ENCODE measurements around the gene MCMBP.
A peak's percentile ranks its signal among the peaks of the same experiment; 100 is the strongest.
"Not testable (repeated sequence)": the region's sequence is repeated elsewhere in the genome, so short reads cannot be mapped to it uniquely, and the experiment has no call there.

The MCMBP gene

DNA sequence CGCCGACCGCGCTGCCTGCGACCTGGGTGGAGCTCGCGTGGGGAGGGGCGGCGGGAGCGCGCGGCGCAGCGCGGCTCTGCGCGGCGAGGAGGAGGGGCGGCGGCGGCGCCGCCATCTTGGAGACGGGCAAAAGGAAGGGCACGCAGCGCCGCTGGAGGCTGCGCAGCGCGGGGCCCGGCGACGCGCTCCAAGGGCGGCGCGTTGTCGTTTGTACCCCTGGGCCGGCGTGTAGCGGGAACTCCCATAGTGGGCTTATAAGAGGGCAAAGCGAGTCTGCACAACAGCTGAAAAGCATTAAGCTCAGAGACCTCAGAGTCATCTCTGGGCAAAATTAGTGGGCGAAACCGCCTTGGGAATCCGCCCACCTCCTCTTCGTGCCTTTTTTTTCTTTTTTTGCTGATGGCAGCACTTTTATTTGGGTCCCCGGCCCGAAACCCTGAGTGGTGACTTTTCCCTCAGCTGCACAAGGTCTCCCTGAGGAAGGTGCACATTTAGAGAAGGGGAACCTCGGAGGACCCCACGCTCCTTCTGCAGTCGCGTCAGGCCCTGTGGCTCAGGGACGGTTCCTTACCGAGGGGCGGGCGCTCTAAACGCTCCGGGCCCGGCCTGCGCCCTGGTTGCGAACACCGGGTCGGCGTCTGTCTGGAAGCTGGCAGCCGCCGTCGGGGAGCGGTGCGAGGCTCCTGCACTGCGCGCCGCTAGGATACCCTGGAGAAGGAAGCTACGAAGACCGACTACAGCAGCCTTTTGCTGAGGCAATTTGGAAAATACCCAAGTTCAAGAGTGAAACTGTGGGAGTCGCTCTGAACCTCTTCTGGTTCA, 428 bp upstream of the MCMBP start:
- peak; percentile 72 for DNase-seq

GRCh38 chr10:119871881-119872609, 598 bp downstream of the MCMBP start:
- peak; percentile 40 for DNase-seq

GRCh38 chr10:119869398-119869797, 3.2 kb downstream of the MCMBP start:
- DNase-seq = not testable (repeated sequence)

DNA sequence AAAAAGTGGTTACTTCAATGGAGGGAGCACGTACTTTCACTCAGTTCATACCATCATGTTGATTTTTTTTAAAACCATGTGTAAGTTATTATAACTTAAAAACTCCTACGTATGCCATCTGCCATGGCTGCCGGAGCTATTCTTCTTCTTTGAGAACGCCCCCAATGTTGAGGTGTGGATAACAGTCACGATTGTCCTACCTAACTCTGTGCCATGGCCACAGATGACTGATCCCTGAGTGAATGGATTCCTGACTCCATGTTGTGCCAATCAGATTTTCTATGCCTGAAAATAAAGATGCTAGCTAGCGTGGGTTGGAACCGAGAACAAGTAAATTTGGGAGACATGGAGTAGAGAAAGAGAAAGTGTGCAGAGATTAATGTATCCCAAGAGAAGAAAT, 5.3 kb downstream of the MCMBP start:
- DNase-seq = no peak

- DNase-seq = no peak
These were observed 6.9 kb downstream of the MCMBP start for GRCh38 chr10:119865699-119866240.

DNA sequence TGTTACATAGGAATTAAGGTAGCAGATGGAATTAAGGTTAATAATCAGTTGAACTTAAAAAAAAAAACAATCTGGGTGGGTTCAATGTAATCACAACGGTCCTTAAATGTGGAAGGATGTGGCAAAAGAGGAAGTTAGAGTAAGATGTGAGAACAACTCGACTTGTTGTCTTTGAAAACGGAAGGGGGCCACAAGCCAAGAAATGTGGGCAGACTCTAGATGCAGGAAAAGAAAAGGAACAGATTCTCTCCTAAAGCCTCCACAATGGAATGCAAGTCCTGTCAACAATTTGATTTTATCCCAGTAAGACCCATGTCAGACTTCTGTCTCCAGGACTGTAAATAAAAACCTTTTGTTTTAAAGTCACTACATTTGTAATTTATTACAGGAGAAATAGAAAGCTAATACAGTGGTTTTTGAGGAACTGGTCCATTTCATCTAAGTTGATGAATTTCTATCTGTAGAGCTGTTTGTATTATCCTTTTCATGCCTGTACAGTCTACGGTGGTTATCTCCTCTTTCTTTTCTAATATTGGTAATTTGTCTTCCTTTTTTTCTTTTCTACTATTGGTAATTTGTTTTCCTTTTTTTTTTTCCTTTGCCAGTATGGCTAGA, 8.6 kb downstream of the MCMBP start:
- no peak for DNase-seq

DNA sequence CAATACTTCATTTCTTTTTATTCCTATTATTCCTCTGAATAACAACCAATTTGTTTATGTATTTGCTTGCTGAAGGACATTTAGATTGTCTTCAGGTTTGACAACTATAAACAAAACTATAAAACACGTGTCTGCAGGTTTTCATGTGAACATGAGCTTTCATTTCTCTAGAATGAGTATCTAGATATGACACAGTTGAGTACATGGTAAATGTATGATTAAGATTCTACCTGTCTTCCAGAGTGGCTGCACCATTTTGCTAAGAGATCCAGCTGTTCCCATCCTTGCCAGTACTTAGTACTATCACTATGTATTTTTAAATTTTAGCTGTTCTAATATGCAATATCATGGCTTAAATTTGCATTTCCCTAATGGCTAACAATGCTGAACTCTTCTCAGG, 10.1 kb downstream of the MCMBP start:
- no peak for DNase-seq

GRCh38 chr10:119860866-119861607, 11.6 kb downstream of the MCMBP start:
- DNase-seq = no peak

DNA sequence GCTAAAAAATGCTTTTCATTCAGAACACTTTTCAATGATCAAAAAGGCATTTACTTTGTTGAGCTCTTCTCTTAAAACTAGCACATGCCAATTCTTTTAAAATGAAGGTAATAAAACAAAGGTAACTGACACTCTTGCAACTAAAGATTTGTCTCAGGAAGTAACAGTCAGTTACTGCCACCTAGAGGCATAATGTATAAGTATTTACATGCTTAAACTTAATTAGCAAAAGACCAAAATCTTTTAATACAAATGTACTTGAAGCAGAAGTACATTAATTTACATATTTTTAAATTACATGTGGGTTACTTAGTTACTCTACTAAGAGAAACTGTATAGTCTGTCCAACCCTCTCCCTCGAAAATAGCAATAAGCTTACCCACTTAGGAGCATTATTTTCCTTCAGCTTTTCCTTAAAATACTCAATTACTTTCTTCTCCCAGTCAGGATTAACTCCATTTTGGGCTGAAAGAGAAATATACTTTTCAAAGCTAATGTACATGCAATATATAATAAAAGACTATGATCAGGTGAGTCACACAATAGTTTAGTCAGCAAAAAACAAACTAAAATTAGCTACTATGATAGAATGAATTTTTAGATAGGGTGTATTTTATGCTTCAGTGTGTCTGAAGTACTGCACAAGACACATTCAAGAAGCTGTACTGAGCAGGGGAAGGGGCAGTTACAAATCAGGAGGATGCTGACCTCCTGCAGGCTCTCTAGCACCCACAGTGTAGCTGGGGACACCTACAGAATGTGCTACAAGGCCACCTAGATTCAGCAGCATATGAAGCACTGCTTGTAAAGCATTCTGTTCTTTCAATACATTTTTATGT, 13.0 kb downstream of the MCMBP start:
- DNase-seq = peak; percentile 41

GRCh38 chr10:119858063-119858462, 14.6 kb downstream of the MCMBP start:
- DNase-seq = no peak

- DNase-seq = no peak
These were observed 19.1 kb downstream of the MCMBP start for GRCh38 chr10:119853574-119853973.

DNA sequence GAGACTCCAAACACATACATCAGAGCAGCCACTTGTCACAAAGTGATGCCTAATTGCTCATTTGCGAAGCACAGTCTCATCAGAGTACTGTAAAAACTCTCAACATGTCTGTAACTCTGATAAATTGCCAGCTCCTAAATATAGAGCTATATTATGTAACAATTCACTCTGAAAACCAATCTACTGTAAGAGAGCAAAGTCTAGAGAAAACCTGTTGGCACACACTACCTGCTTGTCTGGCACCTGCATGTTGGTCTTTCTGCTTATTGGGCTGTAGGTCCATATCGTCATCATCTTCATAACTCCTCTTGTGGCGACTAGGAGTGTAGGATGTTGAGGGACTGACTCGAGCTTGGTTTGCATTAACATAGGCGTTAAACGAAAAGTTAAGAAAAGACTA, 19.8 kb downstream of the MCMBP start:
- DNase-seq = no peak

DNA sequence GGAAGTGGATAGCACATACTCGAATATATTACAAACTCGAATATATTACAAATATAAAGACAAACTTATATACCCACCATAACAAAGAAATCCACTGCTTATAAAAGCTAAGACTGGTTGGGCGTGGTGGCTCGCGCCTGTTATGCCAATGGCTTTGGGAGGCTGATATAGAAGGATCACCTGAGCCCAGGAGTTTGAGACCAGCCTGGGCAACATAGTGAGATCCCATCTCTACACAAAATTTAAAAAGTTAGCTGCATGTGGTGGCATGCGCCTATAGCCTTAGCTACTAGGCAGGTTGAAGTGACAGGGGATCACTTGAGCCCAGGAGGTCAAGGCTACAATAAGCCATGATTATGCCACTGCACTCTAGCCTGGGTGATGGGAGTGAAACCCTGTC, 20.4 kb downstream of the MCMBP start:
- no peak for DNase-seq

DNA sequence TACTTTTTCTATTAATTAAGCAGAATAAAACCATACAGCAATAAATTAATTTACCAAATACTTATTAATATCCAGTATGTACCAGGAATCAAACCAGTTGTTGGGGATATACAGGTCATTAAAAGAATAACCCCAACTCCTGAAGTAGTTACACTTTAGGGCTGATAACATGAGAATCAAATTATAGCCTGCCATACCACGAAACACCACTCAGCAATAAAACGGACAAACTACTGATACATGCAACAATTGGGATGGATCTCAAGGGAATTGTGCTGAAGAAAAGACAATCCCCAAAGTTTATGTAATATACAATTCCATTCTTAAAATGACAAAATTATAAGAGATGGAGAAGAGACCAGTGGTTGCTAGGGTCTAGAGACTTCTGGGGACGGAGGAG, 22.7 kb downstream of the MCMBP start:
- DNase-seq = no peak

DNA sequence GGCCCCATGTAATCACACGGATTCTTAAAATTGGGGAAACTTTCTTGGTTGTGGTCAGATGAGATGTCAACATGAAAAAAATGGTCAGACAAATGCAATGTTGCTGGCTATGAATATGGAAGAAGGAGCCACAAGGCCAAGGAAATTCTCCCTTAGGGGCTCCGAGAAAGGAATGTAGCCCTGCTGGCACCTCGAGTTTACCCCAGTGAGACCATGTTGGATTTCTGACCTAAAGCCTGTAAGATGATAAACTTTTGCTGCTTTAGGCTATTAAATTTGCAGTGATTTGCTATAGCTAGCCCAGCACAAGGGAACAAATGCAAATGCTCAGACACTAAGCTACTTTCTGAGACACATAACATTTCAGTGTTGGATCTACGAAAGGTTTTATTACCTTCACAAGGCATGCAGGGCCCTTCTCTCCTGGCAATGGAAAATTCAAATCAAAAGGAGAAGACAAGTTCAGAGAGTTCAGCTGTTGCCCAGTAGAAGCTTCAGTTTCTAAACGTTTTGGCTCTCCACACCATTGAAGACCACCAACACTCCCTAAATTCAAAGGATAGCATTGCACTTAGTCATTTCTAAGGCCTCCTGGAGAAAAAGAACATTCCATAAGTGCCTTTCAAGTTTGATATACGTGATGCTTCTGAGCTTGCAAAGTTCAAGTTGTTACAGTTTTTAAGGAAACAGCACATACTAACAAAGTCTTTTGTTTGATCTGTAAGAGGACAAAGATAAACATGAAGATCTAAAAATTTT, 23.4 kb downstream of the MCMBP start:
- no peak for DNase-seq

DNA sequence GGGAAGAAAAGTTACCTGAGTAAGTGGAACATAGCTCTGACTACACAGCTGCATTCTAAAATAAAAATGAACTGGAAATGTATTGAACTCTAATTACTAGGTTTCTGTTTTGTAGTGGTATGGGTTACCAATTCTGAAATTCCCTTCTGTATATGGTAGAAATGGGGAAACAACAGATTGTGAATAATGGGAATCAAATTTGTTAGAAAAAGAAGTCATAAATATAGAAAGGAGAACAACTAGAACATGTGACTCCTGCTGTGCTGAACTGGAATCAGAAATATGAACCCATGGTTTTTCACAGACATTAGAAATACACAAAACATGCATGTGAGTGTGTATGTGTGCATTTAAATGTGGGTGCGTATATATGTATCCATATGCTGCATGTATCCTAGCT, 27.0 kb downstream of the MCMBP start:
- DNase-seq = no peak

GRCh38 chr10:119834188-119834587, 38.5 kb downstream of the MCMBP start:
- no peak for DNase-seq

- DNase-seq = no peak
These were observed 39.7 kb downstream of the MCMBP start for GRCh38 chr10:119832951-119833350.

GRCh38 chr10:119831656-119832055, 41.0 kb downstream of the MCMBP start:
- DNase-seq = no peak

DNA sequence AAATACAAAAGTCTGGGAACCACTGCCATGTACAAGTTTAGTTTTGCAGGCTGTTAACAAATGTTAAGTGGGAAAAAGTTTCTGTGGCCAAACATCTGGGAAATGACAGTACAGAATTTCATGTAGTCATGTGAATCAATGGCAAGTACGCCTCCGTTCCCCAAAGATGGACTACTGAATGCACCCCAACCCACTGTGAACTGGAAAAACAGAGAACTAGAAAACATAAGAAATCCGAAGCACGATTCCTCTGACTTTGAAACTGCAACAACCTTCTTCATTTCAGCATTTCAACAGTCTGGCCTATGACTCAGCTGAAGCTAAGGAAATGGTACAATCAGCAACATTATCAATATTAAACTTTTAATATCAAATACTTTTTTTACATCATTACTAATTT, 41.8 kb downstream of the MCMBP start:
- DNase-seq = no peak

DNA sequence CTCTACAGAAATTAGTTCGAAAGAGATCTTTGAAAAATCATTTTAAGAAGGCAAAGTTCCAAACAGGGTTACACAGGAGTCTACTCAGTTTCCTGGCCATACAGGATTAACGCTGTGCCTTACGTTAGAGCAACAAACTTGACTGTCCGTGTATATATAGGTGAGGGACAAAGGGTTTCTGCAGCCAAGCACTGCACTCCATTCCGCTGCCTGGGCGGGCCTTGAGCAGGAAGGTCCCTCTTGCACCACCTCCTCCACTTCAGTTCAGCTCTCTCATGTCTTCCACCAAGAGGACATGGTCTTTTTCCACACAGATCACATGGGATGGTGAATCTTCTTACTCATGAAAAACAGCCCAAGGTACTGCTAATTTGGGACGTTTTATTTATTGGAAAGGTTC, 43.2 kb downstream of the MCMBP start:
- DNase-seq = no peak

Measured in NCI-H510A treated with DMSO at 0.1 percent for 48 hours (cell line).